ENCODE measurements around the gene OSGEP. TPM values are rescaled to one million over a fixed set of nuclear protein-coding genes. Genes with fewer than 3 reads are reported as not detected.
A peak's percentile ranks its signal among the peaks of the same experiment; 100 is the strongest.

OSGEP gene
- total RNA-seq, 2 experiments from 2014 or later, result 46.2 to 47.5 TPM

DNA sequence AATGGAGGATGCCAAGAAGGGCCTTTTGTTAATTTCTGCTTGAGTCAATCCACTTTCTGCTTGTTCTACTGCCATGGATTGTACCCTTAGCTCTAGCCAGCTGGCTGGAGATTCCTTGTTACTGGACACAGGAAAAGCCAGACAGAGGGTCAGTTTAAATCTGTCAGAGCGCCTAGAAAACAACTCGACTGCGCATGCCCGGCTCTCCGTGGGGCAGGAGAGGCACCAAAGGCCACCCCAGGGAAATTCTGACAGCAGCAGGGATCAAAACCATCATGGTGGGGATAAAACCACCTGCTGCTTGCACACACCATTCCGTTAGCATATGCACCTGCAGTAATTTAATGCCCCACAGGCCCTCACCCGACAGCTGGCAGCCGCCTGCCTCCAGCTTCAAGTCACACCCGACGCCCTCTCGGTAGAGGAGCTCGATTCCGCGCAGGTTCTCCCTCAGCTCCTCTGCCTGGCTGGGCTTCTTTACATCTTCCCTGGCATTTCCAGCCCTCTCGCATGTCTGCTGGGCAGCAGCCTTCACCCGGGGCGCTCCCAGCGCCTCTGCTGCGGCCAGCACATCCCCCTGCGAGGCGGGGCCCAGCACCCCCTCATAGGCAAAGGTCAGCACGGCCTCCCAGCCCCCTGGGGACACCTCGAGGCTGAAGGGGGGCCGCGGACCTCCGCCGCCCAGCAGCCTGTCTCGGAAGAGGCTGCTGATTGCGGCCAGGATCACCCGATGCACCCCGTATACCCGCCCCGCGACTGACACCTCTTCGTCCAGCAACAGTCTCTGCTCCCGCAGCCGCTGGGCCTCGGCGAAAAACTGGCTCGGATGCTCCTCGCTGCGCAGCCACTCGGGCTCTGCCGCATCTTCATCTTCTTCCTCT is 19.7 kb downstream of the OSGEP start:
- Mint-ChIP-seq H3K4me3 (no peak overlapping the region), H3K27ac (no peak overlapping the region), H3K27me3 (no peaks in the 10 kb centered on the region), H3K4me1 (peaks cover under 1% of the 10 kb centered on the region), H3K36me3 (ENCODE audit: low read depth) (no peaks in the 10 kb centered on the region), H3K9me3 (ENCODE audit: low read depth) (no peaks in the 10 kb centered on the region)
- CTCF ChIA-PET, result no interaction called here
- POLR2A ChIA-PET, result no interaction called here
- no peak for ATAC-seq
- intact Hi-C loops (cut with DNase I, micrococcal nuclease), result no loop called here
- DNase-seq, result no peak

- Mint-ChIP-seq H3K36me3 (ENCODE audit: low read depth) (no peaks in the 10 kb centered on the region), H3K4me3 (no peak overlapping the region), H3K4me1 (peaks cover 28% of the 10 kb centered on the region), H3K27ac (peak overlapping the region; percentile 6), H3K9me3 (ENCODE audit: low read depth) (no peaks in the 10 kb centered on the region), H3K27me3 (no peaks in the 10 kb centered on the region)
- intact Hi-C loops (cut with DNase I, micrococcal nuclease), result no loop called here
- CTCF ChIA-PET, result interaction anchor here (3.0 kb wide), 1 partner anchor 15 kb away, joined by 13 read pairs; no protein-coding TSS in a partner anchor
- no peak for DNase-seq
- POLR2A ChIA-PET, result interaction anchor here (0.6 kb wide), 1 partner anchor 1119 kb away, joined by 3 read pairs; no protein-coding TSS in a partner anchor
- ATAC-seq, result no peak
Measured at GRCh38 chr14:20429801-20430669, 24.6 kb downstream of the OSGEP start.

- POLR2A ChIA-PET, result no interaction called here
- no peak overlapping the region for H3K27ac Mint-ChIP-seq
Measured at GRCh38 chr14:20428802-20429201, 25.8 kb downstream of the OSGEP start.

DNA sequence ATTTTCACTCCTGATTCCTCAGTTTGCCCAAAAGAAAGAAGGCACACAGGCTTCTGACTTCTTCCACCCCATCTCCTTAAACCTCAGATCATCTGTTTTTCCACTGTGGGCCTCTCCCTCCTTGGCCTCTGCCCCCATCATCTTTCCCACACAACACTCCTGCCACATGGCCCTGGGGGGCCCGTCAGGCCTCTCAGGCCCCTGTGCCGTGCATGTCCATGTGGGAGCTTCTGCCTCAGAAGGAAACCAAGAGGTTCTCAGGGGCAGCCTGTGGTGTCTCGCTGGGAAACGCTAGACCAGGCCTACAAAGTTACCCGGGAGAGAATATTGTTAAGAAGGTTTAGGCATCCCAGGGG is 26.6 kb downstream of the OSGEP start:
- H3K27ac Mint-ChIP-seq, result peak overlapping the region; percentile 81
- ChIA-PET POLR2A (no interaction called here), CTCF (no interaction called here)
- no peaks in the 10 kb centered on the region for H3K27me3 Mint-ChIP-seq
- no peak for DNase-seq
- ATAC-seq, result no peak
- H3K4me3 Mint-ChIP-seq, result peak overlapping the region; percentile 37
- no peaks in the 10 kb centered on the region for H3K36me3 Mint-ChIP-seq (ENCODE audit: low read depth)
- intact Hi-C loops (cut with DNase I, micrococcal nuclease), result no loop called here
- H3K9me3 Mint-ChIP-seq (ENCODE audit: low read depth), result no peaks in the 10 kb centered on the region
- peaks cover 28% of the 10 kb centered on the region for H3K4me1 Mint-ChIP-seq

More at GRCh38 chr14:20428802-20429201, 25.8 kb downstream of the OSGEP start:
- no peaks in the 10 kb centered on the region for H3K36me3 Mint-ChIP-seq (ENCODE audit: low read depth)
- H3K4me1 Mint-ChIP-seq, result peaks cover 28% of the 10 kb centered on the region
- H3K9me3 Mint-ChIP-seq (ENCODE audit: low read depth), result no peaks in the 10 kb centered on the region
- CTCF ChIA-PET, result interaction anchor here (3.0 kb wide), 1 partner anchor 14 kb away, joined by 13 read pairs; no protein-coding TSS in a partner anchor
- no peak for DNase-seq
- no peak for ATAC-seq
- H3K27me3 Mint-ChIP-seq, result no peaks in the 10 kb centered on the region
- H3K4me3 Mint-ChIP-seq, result no peak overlapping the region
- intact Hi-C loops (cut with DNase I, micrococcal nuclease), result no loop called here

- Mint-ChIP-seq H3K4me1 (peaks cover 28% of the 10 kb centered on the region), H3K27me3 (no peaks in the 10 kb centered on the region), H3K9me3 (ENCODE audit: low read depth) (no peaks in the 10 kb centered on the region), H3K4me3 (peak overlapping the region; percentile 37), H3K36me3 (ENCODE audit: low read depth) (no peaks in the 10 kb centered on the region), H3K27ac (peak overlapping the region; percentile 81)
- ChIA-PET CTCF (no interaction called here), POLR2A (no interaction called here)
- ATAC-seq (peak; percentile 69), DNase-seq (no peak)
- intact Hi-C loops (cut with DNase I, micrococcal nuclease), result no loop called here
Measured at GRCh38 chr14:20427231-20428009, 27.2 kb downstream of the OSGEP start.

DNA sequence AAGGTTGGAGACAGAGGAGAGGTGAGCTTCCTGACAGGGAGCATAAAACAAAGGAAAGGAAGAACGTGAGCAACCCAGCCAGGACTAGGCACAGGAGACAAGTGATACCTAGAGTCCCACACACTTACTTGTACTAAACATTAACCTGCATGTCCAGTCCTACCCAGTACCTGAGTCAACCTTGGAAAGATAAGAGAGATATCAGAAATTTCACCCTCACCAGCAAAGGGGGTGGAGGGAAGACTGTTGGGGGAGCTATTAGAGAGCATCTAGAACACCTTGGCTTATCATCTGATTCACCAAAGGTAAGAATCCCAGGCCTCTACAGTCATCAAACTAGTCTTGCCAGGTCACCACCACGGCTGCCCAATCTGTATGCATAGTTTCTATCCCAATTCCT is 29.8 kb downstream of the OSGEP start:
- ChIA-PET CTCF (interaction anchor here (0.7 to 4.8 kb wide), 3 partner anchors 10 to 185 kb away, joined by 3 to 39 read pairs (median 3); partner anchors contain the start of gene TEP1), POLR2A (no interaction called here)
- no peaks in the 10 kb centered on the region for H3K27me3 Mint-ChIP-seq
- no peaks in the 10 kb centered on the region for H3K36me3 Mint-ChIP-seq (ENCODE audit: low read depth)
- DNase-seq (no peak), ATAC-seq (no peak)
- H3K9me3 Mint-ChIP-seq (ENCODE audit: low read depth), result no peaks in the 10 kb centered on the region
- H3K27ac Mint-ChIP-seq, result no peak overlapping the region
- peaks cover 28% of the 10 kb centered on the region for H3K4me1 Mint-ChIP-seq
- intact Hi-C loops (cut with DNase I, micrococcal nuclease), result no loop called here
- H3K4me3 Mint-ChIP-seq, result no peak overlapping the region

- peaks cover 11% of the 10 kb centered on the region for H3K4me1 Mint-ChIP-seq
- no peak overlapping the region for H3K27ac Mint-ChIP-seq
- H3K36me3 Mint-ChIP-seq (ENCODE audit: low read depth), result no peaks in the 10 kb centered on the region
- no peak overlapping the region for H3K4me3 Mint-ChIP-seq
- no peaks in the 10 kb centered on the region for H3K9me3 Mint-ChIP-seq (ENCODE audit: low read depth)
- ATAC-seq (no peak), DNase-seq (no peak)
- H3K27me3 Mint-ChIP-seq, result no peaks in the 10 kb centered on the region
- CTCF ChIA-PET, result interaction anchor here (1.3 to 4.8 kb wide), 3 partner anchors 8 to 95 kb away, joined by 4 to 39 read pairs (median 4); partner anchors contain the start of gene TEP1
- POLR2A ChIA-PET, result no interaction called here
- intact Hi-C loops (cut with DNase I, micrococcal nuclease), result no loop called here
Measured at GRCh38 chr14:20422886-20423285, 31.7 kb downstream of the OSGEP start.

GRCh38 chr14:20421267-20421666 is 33.3 kb downstream of the OSGEP start:
- Mint-ChIP-seq H3K4me3 (no peak overlapping the region), H3K27me3 (no peaks in the 10 kb centered on the region), H3K9me3 (ENCODE audit: low read depth) (no peaks in the 10 kb centered on the region), H3K27ac (no peak overlapping the region), H3K4me1 (peaks cover 7% of the 10 kb centered on the region), H3K36me3 (ENCODE audit: low read depth) (no peaks in the 10 kb centered on the region)
- ATAC-seq (no peak), DNase-seq (no peak)
- CTCF ChIA-PET, result interaction anchor here (0.6 to 1.8 kb wide), 3 partner anchors 11 to 95 kb away, joined by 3 to 4 read pairs (median 3); no protein-coding TSS in a partner anchor
- POLR2A ChIA-PET, result no interaction called here
- intact Hi-C loops (cut with DNase I, micrococcal nuclease), result no loop called here

DNA sequence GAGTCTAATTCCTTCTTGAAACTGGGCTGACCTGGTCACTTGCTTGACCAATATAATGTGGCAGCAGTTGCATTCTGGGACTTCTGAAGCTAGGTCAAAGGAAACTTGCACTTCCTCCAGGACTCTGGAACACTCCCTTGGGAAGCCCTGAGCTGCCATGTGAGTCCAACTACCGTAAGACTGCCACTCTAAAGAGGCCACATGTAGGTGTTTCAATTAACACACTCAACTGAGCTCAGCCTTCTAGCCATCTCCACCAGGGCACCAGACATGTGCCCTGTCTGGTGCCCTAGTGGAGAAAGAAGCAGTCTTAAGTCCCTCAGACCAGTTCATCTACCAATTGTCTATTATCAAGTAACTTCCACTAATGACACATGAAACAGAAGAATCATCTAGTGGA is 35.2 kb downstream of the OSGEP start:
- POLR2A ChIA-PET, result no interaction called here

DNA sequence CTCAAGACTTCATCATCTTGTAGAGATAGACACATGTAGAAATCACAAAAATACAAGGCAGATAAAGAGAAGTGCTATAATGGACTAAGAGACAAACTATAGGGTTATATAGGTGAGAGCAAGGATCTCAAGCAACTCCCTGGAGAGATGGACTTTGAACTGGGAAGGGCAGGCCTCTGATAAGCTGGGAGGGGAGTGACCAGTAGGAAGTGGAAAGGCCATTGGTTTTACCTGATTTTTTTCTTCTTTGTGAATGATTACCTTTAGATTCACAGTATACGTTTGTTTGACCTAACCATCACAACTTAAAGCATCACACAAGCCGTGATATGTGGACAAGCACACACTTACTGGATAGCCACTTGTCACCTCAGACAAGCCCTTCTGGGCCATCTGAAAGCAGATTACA is 36.1 kb downstream of the OSGEP start:
- Mint-ChIP-seq H3K27ac (no peak overlapping the region), H3K4me1 (peaks cover 17% of the 10 kb centered on the region), H3K9me3 (ENCODE audit: low read depth) (no peaks in the 10 kb centered on the region), H3K4me3 (no peak overlapping the region), H3K36me3 (ENCODE audit: low read depth) (no peaks in the 10 kb centered on the region), H3K27me3 (no peaks in the 10 kb centered on the region)
- intact Hi-C loops (cut with DNase I, micrococcal nuclease), result no loop called here
- DNase-seq (no peak), ATAC-seq (no peak)
- ChIA-PET CTCF (no interaction called here), POLR2A (no interaction called here)

More for the DNA sequence above, 35.2 kb downstream of the OSGEP start:
- Mint-ChIP-seq H3K4me1 (peaks cover 11% of the 10 kb centered on the region), H3K27ac (no peak overlapping the region), H3K9me3 (ENCODE audit: low read depth) (no peaks in the 10 kb centered on the region), H3K4me3 (no peak overlapping the region), H3K27me3 (no peaks in the 10 kb centered on the region), H3K36me3 (ENCODE audit: low read depth) (no peaks in the 10 kb centered on the region)
- intact Hi-C loops (cut with DNase I, micrococcal nuclease), result no loop called here
- CTCF ChIA-PET, result no interaction called here
- no peak for ATAC-seq
- DNase-seq, result no peak
